ENCODE results near the gene NUP85.

The NUP85 gene

DNA sequence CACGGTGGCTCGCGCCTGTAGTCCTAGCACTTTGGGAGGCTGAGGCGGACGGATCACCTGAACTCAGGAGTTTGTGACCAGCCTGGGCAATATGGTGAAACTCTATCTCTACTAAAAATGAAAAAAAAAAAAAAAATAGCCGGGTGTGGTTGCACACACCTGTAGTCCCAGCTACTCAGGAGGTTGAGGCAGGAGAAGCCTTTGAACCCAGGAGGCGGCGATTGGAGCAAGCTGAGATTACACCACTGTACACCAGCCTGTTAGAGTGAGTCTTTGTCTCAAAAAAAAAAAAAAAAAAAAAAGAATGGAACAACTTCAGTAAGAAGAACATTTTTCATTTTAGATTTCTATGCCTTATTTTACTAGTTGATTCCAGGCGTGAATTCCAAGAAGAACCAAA is 2.7 kb downstream of the NUP85 start:
- Histone ChIP-seq H3K9me3 (no peaks in the 10 kb centered on the region), H3K27me3 (no peaks in the 10 kb centered on the region), H3K36me3 (peaks cover 33% of the 10 kb centered on the region), H3K27ac (no peak overlapping the region), H3K4me3 (ENCODE audit: low read depth in 1 of 2, low read length in 1 of 2) (no peak overlapping the region), H3K4me1 (ENCODE audit: control insufficient read depth in 1 of 2, insufficient read depth in 1 of 2, low read depth in 1 of 2, low read length in 1 of 2) (peaks cover 16 to 23% of the 10 kb centered on the region in 2 experiments)
- TF ChIP-seq, protein P1, sequence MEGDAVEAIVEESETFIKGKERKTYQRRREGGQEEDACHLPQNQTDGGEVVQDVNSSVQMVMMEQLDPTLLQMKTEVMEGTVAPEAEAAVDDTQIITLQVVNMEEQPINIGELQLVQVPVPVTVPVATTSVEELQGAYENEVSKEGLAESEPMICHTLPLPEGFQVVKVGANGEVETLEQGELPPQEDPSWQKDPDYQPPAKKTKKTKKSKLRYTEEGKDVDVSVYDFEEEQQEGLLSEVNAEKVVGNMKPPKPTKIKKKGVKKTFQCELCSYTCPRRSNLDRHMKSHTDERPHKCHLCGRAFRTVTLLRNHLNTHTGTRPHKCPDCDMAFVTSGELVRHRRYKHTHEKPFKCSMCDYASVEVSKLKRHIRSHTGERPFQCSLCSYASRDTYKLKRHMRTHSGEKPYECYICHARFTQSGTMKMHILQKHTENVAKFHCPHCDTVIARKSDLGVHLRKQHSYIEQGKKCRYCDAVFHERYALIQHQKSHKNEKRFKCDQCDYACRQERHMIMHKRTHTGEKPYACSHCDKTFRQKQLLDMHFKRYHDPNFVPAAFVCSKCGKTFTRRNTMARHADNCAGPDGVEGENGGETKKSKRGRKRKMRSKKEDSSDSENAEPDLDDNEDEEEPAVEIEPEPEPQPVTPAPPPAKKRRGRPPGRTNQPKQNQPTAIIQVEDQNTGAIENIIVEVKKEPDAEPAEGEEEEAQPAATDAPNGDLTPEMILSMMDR (IDR thresholded peaks at IDR 0.05), result no peak

DNA sequence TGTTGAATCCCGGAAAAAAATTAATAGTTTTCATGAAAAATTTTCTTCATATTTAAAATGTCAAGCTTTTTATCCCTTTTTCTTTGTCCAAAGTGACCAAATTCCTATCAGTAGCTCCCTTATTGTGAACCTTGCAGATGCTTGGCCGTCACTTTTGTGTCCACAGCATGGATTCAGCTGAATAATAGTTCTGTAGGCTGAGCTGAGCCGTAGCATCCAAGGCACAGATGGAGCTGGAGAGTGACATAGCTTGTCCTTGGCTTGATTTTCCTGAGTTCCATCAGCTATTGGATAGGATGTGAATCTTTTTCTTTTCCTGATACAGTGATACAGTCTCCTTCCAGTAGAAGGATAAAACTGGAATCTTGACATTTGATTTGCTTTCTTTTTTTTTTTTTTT is 3.6 kb downstream of the NUP85 start:
- Histone ChIP-seq H3K36me3 (peaks cover 39% of the 10 kb centered on the region), H3K9me3 (no peaks in the 10 kb centered on the region), H3K4me1 (ENCODE audit: control insufficient read depth in 1 of 2, insufficient read depth in 1 of 2, low read depth in 1 of 2, low read length in 1 of 2) (peaks cover 16 to 23% of the 10 kb centered on the region in 2 experiments), H3K4me3 (ENCODE audit: low read depth in 1 of 2, low read length in 1 of 2) (no peak overlapping the region), H3K27me3 (no peaks in the 10 kb centered on the region), H3K27ac (no peak overlapping the region)
- TF ChIP-seq, protein P1 (IDR thresholded peaks at IDR 0.05), result no peak

DNA sequence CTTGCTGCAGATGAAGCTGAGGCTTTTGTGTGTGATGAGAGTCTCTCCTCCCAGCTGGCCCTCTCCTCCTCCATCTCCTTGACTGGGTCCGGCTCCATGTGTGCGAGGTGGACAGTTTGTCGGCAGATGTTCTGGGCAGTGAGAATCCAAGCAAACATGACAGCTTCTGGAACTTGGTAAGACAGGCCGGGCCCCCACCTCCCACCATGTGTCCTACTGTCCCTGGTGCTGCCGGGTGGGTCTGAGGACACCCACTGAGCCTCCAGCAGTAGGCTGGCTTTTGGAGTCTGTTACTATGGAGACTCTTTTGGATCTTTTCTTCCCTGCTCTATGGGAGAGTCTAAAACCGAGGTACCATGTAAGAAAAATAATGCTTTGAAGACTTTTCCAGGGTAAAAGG is 12.7 kb downstream of the NUP85 start:
- Histone ChIP-seq H3K27ac (no peak overlapping the region), H3K4me1 (ENCODE audit: control insufficient read depth in 1 of 2, insufficient read depth in 1 of 2, low read depth in 1 of 2, low read length in 1 of 2) (no peaks in the 10 kb centered on the region), H3K27me3 (no peaks in the 10 kb centered on the region), H3K4me3 (ENCODE audit: low read depth in 1 of 2, low read length in 1 of 2) (no peak overlapping the region), H3K36me3 (peaks cover 76% of the 10 kb centered on the region), H3K9me3 (no peaks in the 10 kb centered on the region)
- TF ChIP-seq, protein P1 (IDR thresholded peaks at IDR 0.05), result no peak

DNA sequence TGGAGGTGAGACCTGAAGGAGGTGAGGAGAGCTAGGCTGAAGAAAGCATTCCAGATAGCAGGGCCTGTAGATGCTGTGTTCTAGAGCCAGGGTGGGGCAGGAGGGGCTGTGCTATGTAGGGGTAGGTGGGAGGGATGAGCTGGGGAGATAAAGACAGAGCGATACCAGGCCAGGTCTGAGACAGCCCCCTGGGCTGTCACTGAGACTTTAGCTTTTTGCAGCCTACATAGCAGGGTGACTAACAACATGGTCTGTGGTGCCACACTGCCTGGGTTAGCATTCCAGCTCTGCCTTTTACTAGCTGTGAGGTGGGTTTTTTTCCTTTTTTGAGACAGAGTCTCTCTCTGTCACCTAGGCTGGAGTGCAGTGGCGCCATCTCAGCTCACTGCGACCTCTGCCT is 14.3 kb downstream of the NUP85 start:
- Histone ChIP-seq H3K36me3 (peaks cover 70% of the 10 kb centered on the region), H3K27ac (no peak overlapping the region), H3K9me3 (no peaks in the 10 kb centered on the region), H3K4me1 (ENCODE audit: control insufficient read depth in 1 of 2, insufficient read depth in 1 of 2, low read depth in 1 of 2, low read length in 1 of 2) (no peaks in the 10 kb centered on the region), H3K27me3 (no peaks in the 10 kb centered on the region), H3K4me3 (ENCODE audit: low read depth in 1 of 2, low read length in 1 of 2) (no peak overlapping the region)
- TF ChIP-seq, protein P1 (IDR thresholded peaks at IDR 0.05), result no peak

DNA sequence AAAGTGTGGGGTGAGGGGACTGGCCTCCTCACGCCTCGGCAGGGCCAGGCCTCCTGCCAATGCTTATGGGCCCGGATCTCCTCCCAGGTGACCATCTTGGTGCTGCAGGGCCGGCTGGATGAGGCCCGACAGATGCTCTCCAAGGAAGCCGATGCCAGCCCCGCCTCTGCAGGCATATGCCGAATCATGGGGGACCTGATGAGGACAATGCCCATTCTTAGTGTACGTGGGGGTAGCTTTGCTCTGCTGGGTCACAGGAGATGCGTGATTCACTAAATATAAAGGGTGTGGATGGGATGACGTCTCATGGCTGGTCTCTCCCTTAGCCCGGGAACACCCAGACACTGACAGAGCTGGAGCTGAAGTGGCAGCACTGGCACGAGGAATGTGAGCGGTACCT is 19.5 kb downstream of the NUP85 start:
- Histone ChIP-seq H3K4me3 (ENCODE audit: low read depth in 1 of 2, low read length in 1 of 2) (no peak overlapping the region), H3K4me1 (ENCODE audit: control insufficient read depth in 1 of 2, insufficient read depth in 1 of 2, low read depth in 1 of 2, low read length in 1 of 2) (peaks cover 22 to 29% of the 10 kb centered on the region in 2 experiments), H3K27me3 (no peaks in the 10 kb centered on the region), H3K27ac (no peak overlapping the region), H3K9me3 (no peaks in the 10 kb centered on the region), H3K36me3 (peaks cover 40% of the 10 kb centered on the region)
- TF ChIP-seq, protein P1 (IDR thresholded peaks at IDR 0.05), result no peak

DNA sequence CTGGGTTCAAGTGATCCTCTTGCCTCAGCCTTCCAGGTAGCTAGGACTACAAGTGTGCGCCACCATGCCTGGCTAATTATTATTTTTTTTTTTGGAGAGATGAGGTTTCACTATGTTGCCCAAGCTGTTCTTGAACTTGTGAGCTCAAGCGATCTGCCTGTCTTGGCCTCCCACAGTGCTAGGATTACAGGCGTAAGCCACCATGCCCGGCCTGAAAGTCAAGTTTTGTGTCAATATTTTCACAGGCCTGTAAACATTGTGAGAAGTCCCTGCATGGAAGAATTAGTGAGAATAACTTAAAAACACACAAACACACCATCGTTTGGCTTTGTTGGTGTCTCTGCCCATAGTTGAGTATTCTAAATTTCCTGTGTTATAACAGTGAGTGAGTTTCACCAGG is 22.2 kb downstream of the NUP85 start:
- H3K9me3 ChIP-seq, result no peaks in the 10 kb centered on the region
- peaks cover 22 to 30% of the 10 kb centered on the region in 2 experiments for H3K4me1 ChIP-seq (ENCODE audit: control insufficient read depth in 1 of 2, insufficient read depth in 1 of 2, low read depth in 1 of 2, low read length in 1 of 2)
- H3K27ac ChIP-seq, result peak overlapping the region; percentile 84
- peaks cover 52% of the 10 kb centered on the region for H3K36me3 ChIP-seq
- peak overlapping the region in 1 of 2 experiments; percentile 28 for H3K4me3 ChIP-seq (ENCODE audit: low read depth in 1 of 2, low read length in 1 of 2)
- TF ChIP-seq, protein P1 (IDR thresholded peaks at IDR 0.05), result no peak
- H3K27me3 ChIP-seq, result no peaks in the 10 kb centered on the region

Data from neutrophil (primary cell).